ENCODE results near the gene OR5K2. TPM values are rescaled to one million over a fixed set of nuclear protein-coding genes. Genes with fewer than 3 reads are reported as not detected.

OR5K2 gene
- polyA plus RNA-seq (2013) = not detected

- no peak for DNase-seq
- no peaks in the 10 kb centered on the region for H3K9me3 ChIP-seq (ENCODE audit: control extremely low read depth in 1 of 5, control insufficient read depth in 4 of 5, insufficient read depth in 2 of 5, low read depth in 1 of 5, low read length in 4 of 5)
- H3K27me3 ChIP-seq (replicated peaks in 2 of 5; ENCODE audit: control insufficient read depth in 4 of 5, insufficient read depth in 5 of 5, low read length in 4 of 5) = no peaks in the 10 kb centered on the region
- ChIA-PET CTCF (no interaction called here), POLR2A (no interaction called here)
- H3K27ac ChIP-seq (ENCODE audit: insufficient read depth in 1 of 2, low read depth in 1 of 2, low read length in 2 of 2, poor library complexity in 1 of 2, severe bottlenecking in 2 of 2) = no peak within 1 kb of the TSS
- no peaks in the 10 kb centered on the region for H3K4me1 ChIP-seq (ENCODE audit: control extremely low read depth in 1 of 4, control insufficient read depth in 4 of 4, insufficient read depth in 4 of 4, low read length in 3 of 4)
- WGBS (ENCODE audit: insufficient coverage) = no CpG with 5 or more reads among the region's 2 CpGs
- no peaks in the 10 kb centered on the region for H3K36me3 ChIP-seq (ENCODE audit: control insufficient read depth in 4 of 4, insufficient read depth in 4 of 4, low read length in 3 of 4)
- H3K4me3 ChIP-seq (ENCODE audit: control insufficient read depth in 1 of 7, extremely low read depth in 1 of 7, insufficient read depth in 4 of 7, low read depth in 2 of 7, low read length in 6 of 7) = no peak within 1 kb of the TSS
Measured at GRCh38 chr3:98497381-98497780, at the start of gene OR5K2. Gene OR5K2, plus strand, starts transcription at chr3:98497681. Its CDS starts 0 bp downstream, at chr3:98497681.

- 100% methylated on average over 2 of the region's 7 CpGs for WGBS (ENCODE audit: insufficient coverage)
- Histone ChIP-seq H3K27me3 (replicated peaks in 2 of 5; ENCODE audit: control insufficient read depth in 4 of 5, insufficient read depth in 5 of 5, low read length in 4 of 5) (no peaks in the 10 kb centered on the region), H3K27ac (ENCODE audit: insufficient read depth in 1 of 2, low read depth in 1 of 2, low read length in 2 of 2, poor library complexity in 1 of 2, severe bottlenecking in 2 of 2) (no peak overlapping the region), H3K9me3 (ENCODE audit: control extremely low read depth in 1 of 5, control insufficient read depth in 4 of 5, insufficient read depth in 2 of 5, low read depth in 1 of 5, low read length in 4 of 5) (peaks cover 0 to 3% (median 0%) of the 10 kb centered on the region in 5 experiments), H3K4me3 (ENCODE audit: control insufficient read depth in 1 of 7, extremely low read depth in 1 of 7, insufficient read depth in 4 of 7, low read depth in 2 of 7, low read length in 6 of 7) (no peak overlapping the region), H3K36me3 (ENCODE audit: control insufficient read depth in 4 of 4, insufficient read depth in 4 of 4, low read length in 3 of 4) (no peaks in the 10 kb centered on the region), H3K4me1 (ENCODE audit: control extremely low read depth in 1 of 4, control insufficient read depth in 4 of 4, insufficient read depth in 4 of 4, low read length in 3 of 4) (no peaks in the 10 kb centered on the region)
- ChIA-PET POLR2A (no interaction called here), CTCF (no interaction called here)
- DNase-seq = no peak
Measured at GRCh38 chr3:98449606-98450193, 47.8 kb upstream of the OR5K2 start.

GRCh38 chr3:98450372-98450771, 47.1 kb upstream of the OR5K2 start:
- no peaks in the 10 kb centered on the region for H3K27me3 ChIP-seq (replicated peaks in 2 of 5; ENCODE audit: control insufficient read depth in 4 of 5, insufficient read depth in 5 of 5, low read length in 4 of 5)
- H3K36me3 ChIP-seq (ENCODE audit: control insufficient read depth in 4 of 4, insufficient read depth in 4 of 4, low read length in 3 of 4) = no peaks in the 10 kb centered on the region
- H3K27ac ChIP-seq (ENCODE audit: insufficient read depth in 1 of 2, low read depth in 1 of 2, low read length in 2 of 2, poor library complexity in 1 of 2, severe bottlenecking in 2 of 2) = no peak overlapping the region
- H3K4me1 ChIP-seq (ENCODE audit: control extremely low read depth in 1 of 4, control insufficient read depth in 4 of 4, insufficient read depth in 4 of 4, low read length in 3 of 4) = no peaks in the 10 kb centered on the region
- no peak for DNase-seq
- peaks cover 0 to 3% (median 0%) of the 10 kb centered on the region in 5 experiments for H3K9me3 ChIP-seq (ENCODE audit: control extremely low read depth in 1 of 5, control insufficient read depth in 4 of 5, insufficient read depth in 2 of 5, low read depth in 1 of 5, low read length in 4 of 5)
- CTCF ChIA-PET = no interaction called here
- POLR2A ChIA-PET = no interaction called here
- no peak overlapping the region for H3K4me3 ChIP-seq (ENCODE audit: control insufficient read depth in 1 of 7, extremely low read depth in 1 of 7, insufficient read depth in 4 of 7, low read depth in 2 of 7, low read length in 6 of 7)
- WGBS (ENCODE audit: insufficient coverage) = 100% methylated on average over 4 of the region's 4 CpGs

- Histone ChIP-seq H3K4me1 (ENCODE audit: control extremely low read depth in 1 of 4, control insufficient read depth in 4 of 4, insufficient read depth in 4 of 4, low read length in 3 of 4) (no peaks in the 10 kb centered on the region), H3K4me3 (ENCODE audit: control insufficient read depth in 1 of 7, extremely low read depth in 1 of 7, insufficient read depth in 4 of 7, low read depth in 2 of 7, low read length in 6 of 7) (no peak overlapping the region), H3K27me3 (replicated peaks in 2 of 5; ENCODE audit: control insufficient read depth in 4 of 5, insufficient read depth in 5 of 5, low read length in 4 of 5) (no peaks in the 10 kb centered on the region), H3K36me3 (ENCODE audit: control insufficient read depth in 4 of 4, insufficient read depth in 4 of 4, low read length in 3 of 4) (no peaks in the 10 kb centered on the region), H3K27ac (ENCODE audit: insufficient read depth in 1 of 2, low read depth in 1 of 2, low read length in 2 of 2, poor library complexity in 1 of 2, severe bottlenecking in 2 of 2) (no peak overlapping the region), H3K9me3 (ENCODE audit: control extremely low read depth in 1 of 5, control insufficient read depth in 4 of 5, insufficient read depth in 2 of 5, low read depth in 1 of 5, low read length in 4 of 5) (peaks cover 0 to 3% (median 0%) of the 10 kb centered on the region in 5 experiments)
- DNase-seq = no peak
- POLR2A ChIA-PET = no interaction called here
- CTCF ChIA-PET = no interaction called here
Measured at GRCh38 chr3:98453827-98454226, 43.7 kb upstream of the OR5K2 start.

GRCh38 chr3:98454929-98455328, 42.6 kb upstream of the OR5K2 start:
- Histone ChIP-seq H3K27ac (ENCODE audit: insufficient read depth in 1 of 2, low read depth in 1 of 2, low read length in 2 of 2, poor library complexity in 1 of 2, severe bottlenecking in 2 of 2) (no peak overlapping the region), H3K4me1 (ENCODE audit: control extremely low read depth in 1 of 4, control insufficient read depth in 4 of 4, insufficient read depth in 4 of 4, low read length in 3 of 4) (no peaks in the 10 kb centered on the region), H3K27me3 (replicated peaks in 2 of 5; ENCODE audit: control insufficient read depth in 4 of 5, insufficient read depth in 5 of 5, low read length in 4 of 5) (no peaks in the 10 kb centered on the region), H3K4me3 (ENCODE audit: control insufficient read depth in 1 of 7, extremely low read depth in 1 of 7, insufficient read depth in 4 of 7, low read depth in 2 of 7, low read length in 6 of 7) (no peak overlapping the region), H3K9me3 (ENCODE audit: control extremely low read depth in 1 of 5, control insufficient read depth in 4 of 5, insufficient read depth in 2 of 5, low read depth in 1 of 5, low read length in 4 of 5) (peaks cover 0 to 3% (median 0%) of the 10 kb centered on the region in 5 experiments), H3K36me3 (ENCODE audit: control insufficient read depth in 4 of 4, insufficient read depth in 4 of 4, low read length in 3 of 4) (no peaks in the 10 kb centered on the region)
- CTCF ChIA-PET = no interaction called here
- POLR2A ChIA-PET = no interaction called here
- no peak for DNase-seq
- WGBS (ENCODE audit: insufficient coverage) = no CpG with 5 or more reads among the region's 1 CpG

GRCh38 chr3:98457543-98457942, 39.9 kb upstream of the OR5K2 start:
- H3K4me3 ChIP-seq (ENCODE audit: control insufficient read depth in 1 of 7, extremely low read depth in 1 of 7, insufficient read depth in 4 of 7, low read depth in 2 of 7, low read length in 6 of 7) = no peak overlapping the region
- no peak for DNase-seq
- POLR2A ChIA-PET = no interaction called here
- no peaks in the 10 kb centered on the region for H3K4me1 ChIP-seq (ENCODE audit: control extremely low read depth in 1 of 4, control insufficient read depth in 4 of 4, insufficient read depth in 4 of 4, low read length in 3 of 4)
- CTCF ChIA-PET = no interaction called here
- no peaks in the 10 kb centered on the region for H3K36me3 ChIP-seq (ENCODE audit: control insufficient read depth in 4 of 4, insufficient read depth in 4 of 4, low read length in 3 of 4)
- H3K27me3 ChIP-seq (replicated peaks in 2 of 5; ENCODE audit: control insufficient read depth in 4 of 5, insufficient read depth in 5 of 5, low read length in 4 of 5) = no peaks in the 10 kb centered on the region
- H3K9me3 ChIP-seq (ENCODE audit: control extremely low read depth in 1 of 5, control insufficient read depth in 4 of 5, insufficient read depth in 2 of 5, low read depth in 1 of 5, low read length in 4 of 5) = peaks cover 0 to 2% (median 0%) of the 10 kb centered on the region in 5 experiments
- WGBS (ENCODE audit: insufficient coverage) = no CpG with 5 or more reads among the region's 2 CpGs
- H3K27ac ChIP-seq (ENCODE audit: insufficient read depth in 1 of 2, low read depth in 1 of 2, low read length in 2 of 2, poor library complexity in 1 of 2, severe bottlenecking in 2 of 2) = no peak overlapping the region

GRCh38 chr3:98460220-98460619, 37.3 kb upstream of the OR5K2 start:
- no peaks in the 10 kb centered on the region for H3K4me1 ChIP-seq (ENCODE audit: control extremely low read depth in 1 of 4, control insufficient read depth in 4 of 4, insufficient read depth in 4 of 4, low read length in 3 of 4)
- no peak overlapping the region for H3K27ac ChIP-seq (ENCODE audit: insufficient read depth in 1 of 2, low read depth in 1 of 2, low read length in 2 of 2, poor library complexity in 1 of 2, severe bottlenecking in 2 of 2)
- ChIA-PET POLR2A (no interaction called here), CTCF (interaction anchor here (1.0 kb wide), 1 partner anchor 10 kb away, joined by 4 read pairs; no protein-coding TSS in a partner anchor)
- no peak overlapping the region for H3K4me3 ChIP-seq (ENCODE audit: control insufficient read depth in 1 of 7, extremely low read depth in 1 of 7, insufficient read depth in 4 of 7, low read depth in 2 of 7, low read length in 6 of 7)
- no peaks in the 10 kb centered on the region for H3K36me3 ChIP-seq (ENCODE audit: control insufficient read depth in 4 of 4, insufficient read depth in 4 of 4, low read length in 3 of 4)
- H3K9me3 ChIP-seq (ENCODE audit: control extremely low read depth in 1 of 5, control insufficient read depth in 4 of 5, insufficient read depth in 2 of 5, low read depth in 1 of 5, low read length in 4 of 5) = no peaks in the 10 kb centered on the region
- H3K27me3 ChIP-seq (replicated peaks in 2 of 5; ENCODE audit: control insufficient read depth in 4 of 5, insufficient read depth in 5 of 5, low read length in 4 of 5) = no peaks in the 10 kb centered on the region
- DNase-seq = no peak
